B cell (primary cell): ENCODE measurements around the gene TOP3B. TPM values are rescaled to one million over a fixed set of nuclear protein-coding genes. Genes with fewer than 3 reads are reported as not detected.

Experiments used
- ATAC-seq: fragments of 200-7000 bp; cut with Tn5 transposase; one replicate; pipeline ENCODE4 v1.10.0; 2021; ENCODE audit warnings: low read depth, mild to moderate bottlenecking, moderate number of reproducible peaks, moderate library complexity
- CTCF ChIA-PET: fragments of 350-600 bp; sonication (Branson Sonifier 250); formaldehyde crosslinking; loops from one replicate; lab custom pipeline; 2021; ENCODE audit warnings: antibody characterized with exemption, inconsistent platforms; lab: Charles Lee
- POLR2A ChIA-PET: fragments of 350-600 bp; sonication (Branson Sonifier 250); formaldehyde crosslinking; loops from one replicate; lab custom pipeline; 2021; ENCODE audit warnings: antibody characterized with exemption; lab: Charles Lee
- DNase-seq: peaks from one replicate; pipeline ENCODE4 v3.0.0; 2013
- H2AFZ ChIP-seq: 2 replicates; pipeline ENCODE4 v1.6.1; 2012; ENCODE audit warnings: mild to moderate bottlenecking, low read depth, low read length; ENCODE audit not compliant: insufficient read depth, poor library complexity, severe bottlenecking
- H3K27ac ChIP-seq, 2 donors: 1 replicate in 1 of 2; 2 replicates in 1 of 2; pipeline ENCODE4 v1.5.1; 2012 to 2013; ENCODE audit warnings: low read length in 2 of 2, mild to moderate bottlenecking in 2 of 2, moderate library complexity in 1 of 2
- H3K27me3 ChIP-seq, 4 experiments: fragments of 200-600 bp in 1 of 4; sonication (generic) in 1 of 4; replicated peaks in 1 of 4; 1 replicate in 2 of 4; 2 replicates in 2 of 4; pipeline versions ENCODE4 v1.6.1 to v1.7.0; 2013 to 2016; ENCODE audit warnings: low read length in 3 of 4, mild to moderate bottlenecking in 2 of 4, mixed read lengths in 1 of 4, moderate library complexity in 1 of 4; ENCODE audit not compliant: insufficient read depth in 4 of 4, control insufficient read depth in 3 of 4; ENCODE audit errors: control extremely low read depth in 1 of 4
- H3K36me3 ChIP-seq, 2 experiments: replicated peaks in 1 of 2; 1 replicate in 1 of 2; 2 replicates in 1 of 2; pipeline versions ENCODE4 v1.6.1 to v1.7.1; 2013; ENCODE audit warnings: low read length in 1 of 2; ENCODE audit not compliant: insufficient read depth in 2 of 2, control insufficient read depth in 1 of 2; ENCODE audit errors: control extremely low read depth in 1 of 2, extremely low read depth in 1 of 2
- H3K4me1 ChIP-seq, 2 donors: fragments of 200-600 bp in 1 of 2; sonication (generic) in 1 of 2; 1 replicate in 1 of 2; 2 replicates in 1 of 2; pipeline versions ENCODE4 v1.5.1 to v1.6.1; 2013 to 2017; ENCODE audit warnings: low read length in 2 of 2; ENCODE audit not compliant: control insufficient read depth in 2 of 2, insufficient read depth in 2 of 2
- H3K4me2 ChIP-seq: replicated peaks from 2 replicates; pipeline ENCODE3; 2012; ENCODE audit warnings: mild to moderate bottlenecking, low read depth, low read length; ENCODE audit not compliant: poor library complexity, severe bottlenecking
- H3K4me3 ChIP-seq, 5 experiments: fragments of 200-600 bp in 1 of 5; sonication (generic) in 1 of 5; 1 replicate in 3 of 5; 2 replicates in 2 of 5; pipeline versions ENCODE4 v1.5.1 to v1.7.0; 2011 to 2016; ENCODE audit warnings: low read length in 4 of 5, mild to moderate bottlenecking in 4 of 5, low read depth in 2 of 5, control low read depth in 1 of 5, moderate library complexity in 1 of 5; ENCODE audit not compliant: insufficient read depth in 1 of 5; ENCODE audit errors: control extremely low read depth in 1 of 5, extremely low read depth in 1 of 5
- H3K79me2 ChIP-seq: fragments of 200-600 bp; sonication (generic); one replicate; pipeline ENCODE4 v1.6.0; 2016; ENCODE audit warnings: low read length; ENCODE audit not compliant: control insufficient read depth, insufficient read depth
- H3K9ac ChIP-seq: fragments of 200-600 bp; sonication (generic); 2 replicates; pipeline ENCODE4 v1.6.1; 2017; ENCODE audit warnings: mild to moderate bottlenecking, low read length, moderate library complexity
- H3K9me3 ChIP-seq, 3 donors: one replicate each; pipeline versions ENCODE4 v1.6.1 to v1.7.1; 2013; ENCODE audit warnings: low read length in 2 of 3; ENCODE audit not compliant: control insufficient read depth in 2 of 3, insufficient read depth in 1 of 3; ENCODE audit errors: control extremely low read depth in 1 of 3
- H4K20me1 ChIP-seq: 2 replicates; pipeline ENCODE4 v1.6.0; 2012; ENCODE audit warnings: mild to moderate bottlenecking, low read length; ENCODE audit not compliant: insufficient read depth, control insufficient read depth, poor library complexity, severe bottlenecking
- H3K27ac Mint-ChIP-seq: one replicate; pipeline ENCODE4 v1.8.0; 2021; ENCODE audit warnings: mixed read lengths
- H3K27me3 Mint-ChIP-seq: one replicate; pipeline ENCODE4 v1.8.0; 2021; ENCODE audit warnings: mixed read lengths
- H3K4me1 Mint-ChIP-seq: one replicate; pipeline ENCODE4 v1.8.0; 2021; ENCODE audit warnings: mixed read lengths
- H3K4me3 Mint-ChIP-seq: one replicate; pipeline ENCODE4 v1.8.0; 2021; ENCODE audit warnings: mixed read lengths
- H3K9me3 Mint-ChIP-seq: one replicate; pipeline ENCODE4 v1.8.0; 2022; ENCODE audit warnings: mixed read lengths; ENCODE audit not compliant: insufficient read depth
- CTCF ChIP-seq: fragments of 200-600 bp; IDR thresholded peaks from one replicate; pipeline ENCODE4 v1.8.0; 2022; ENCODE audit warnings: antibody characterized with exemption, mild to moderate bottlenecking
- EZH2 ChIP-seq: IDR thresholded peaks from 2 replicates; pipeline ENCODE4 v1.6.1; 2012; ENCODE audit warnings: borderline replicate concordance, low read depth, mild to moderate bottlenecking, moderate library complexity, low read length; ENCODE audit not compliant: insufficient read depth, poor library complexity, severe bottlenecking
- WGBS: methylation state at CpG from one replicate; pipeline ENCODE4 v1.1.5; 2013; ENCODE audit warnings: missing lambda C conversion rate; ENCODE audit not compliant: insufficient coverage; 5-methylcytosine and 5-hydroxymethylcytosine counted together
- intact Hi-C: fragments of 100-400 bp; cut with micrococcal nuclease; formaldehyde crosslinking; loops from one replicate; pipeline ENCODE4 v1.10.0; 2022
- polyA plus RNA-seq: library from polyadenylated mRNA; depleted of rRNA; stranded (reverse); fragments of >200 nt; gene quantifications from 2 replicates; pipeline ENCODE4 v1.2.3, GENCODE V29; 2012
- total RNA-seq, 2 donors: library from RNA; stranded (reverse); fragments of 120-200 nt in 1 of 2; gene quantifications; 1 replicate in 1 of 2; 2 replicates in 1 of 2; pipeline versions ENCODE4 v1.2.3 to v1.2.4, GENCODE V29; 2013 to 2022

TOP3B gene
- total and polyA plus RNA-seq, 2 donors (not counting 1 experiment from before 2014, with no cell fraction given): 77.1 to 105 TPM

- H3K9me3 Mint-ChIP-seq: no peaks in the 10 kb centered on the region
- WGBS: 94% methylated on average over 4 of the region's 4 CpGs
- no peak overlapping the region for H2AFZ ChIP-seq
Measured at GRCh38 chr22:22023581-22024137, 41.1 kb upstream of the TOP3B start.

More at GRCh38 chr22:22023581-22024137, 41.1 kb upstream of the TOP3B start:
- Histone ChIP-seq H3K9ac (no peak overlapping the region), H3K79me2 (no peaks in the 10 kb centered on the region), H3K4me3 (no peak overlapping the region), H3K36me3 (no peaks in the 10 kb centered on the region), H3K9me3 (no peaks in the 10 kb centered on the region), H4K20me1 (no peaks in the 10 kb centered on the region), H3K4me1 (peaks cover 36 to 46% of the 10 kb centered on the region in 2 donors), H3K4me2 (no peak overlapping the region), H3K27me3 (no peaks in the 10 kb centered on the region), H3K27ac (no peak overlapping the region)
- ATAC-seq (no peak), DNase-seq (no peak)
- intact Hi-C loops: no loop called here
- no peaks in the 10 kb centered on the region for H3K27me3 Mint-ChIP-seq
- POLR2A ChIA-PET: no interaction called here
- H3K4me3 Mint-ChIP-seq: peak overlapping the region; percentile 1
- CTCF ChIA-PET: interaction anchor here (1.2 kb wide), 1 partner anchor 51 kb away, joined by 4 read pairs; no protein-coding TSS in a partner anchor
- TF ChIP-seq CTCF (no peak), EZH2 (no peak)
- peak overlapping the region; percentile 8 for H3K27ac Mint-ChIP-seq
- H3K4me1 Mint-ChIP-seq: peaks cover 58% of the 10 kb centered on the region
